ENCODE measurements around the gene CFAP61. TPM values are rescaled to one million over a fixed set of nuclear protein-coding genes. Genes with fewer than 3 reads are reported as not detected.
"Not testable (repeated sequence)": the region's sequence is repeated elsewhere in the genome, so short reads cannot be mapped to it uniquely, and the experiment has no call there.

The CFAP61 gene, protein sequence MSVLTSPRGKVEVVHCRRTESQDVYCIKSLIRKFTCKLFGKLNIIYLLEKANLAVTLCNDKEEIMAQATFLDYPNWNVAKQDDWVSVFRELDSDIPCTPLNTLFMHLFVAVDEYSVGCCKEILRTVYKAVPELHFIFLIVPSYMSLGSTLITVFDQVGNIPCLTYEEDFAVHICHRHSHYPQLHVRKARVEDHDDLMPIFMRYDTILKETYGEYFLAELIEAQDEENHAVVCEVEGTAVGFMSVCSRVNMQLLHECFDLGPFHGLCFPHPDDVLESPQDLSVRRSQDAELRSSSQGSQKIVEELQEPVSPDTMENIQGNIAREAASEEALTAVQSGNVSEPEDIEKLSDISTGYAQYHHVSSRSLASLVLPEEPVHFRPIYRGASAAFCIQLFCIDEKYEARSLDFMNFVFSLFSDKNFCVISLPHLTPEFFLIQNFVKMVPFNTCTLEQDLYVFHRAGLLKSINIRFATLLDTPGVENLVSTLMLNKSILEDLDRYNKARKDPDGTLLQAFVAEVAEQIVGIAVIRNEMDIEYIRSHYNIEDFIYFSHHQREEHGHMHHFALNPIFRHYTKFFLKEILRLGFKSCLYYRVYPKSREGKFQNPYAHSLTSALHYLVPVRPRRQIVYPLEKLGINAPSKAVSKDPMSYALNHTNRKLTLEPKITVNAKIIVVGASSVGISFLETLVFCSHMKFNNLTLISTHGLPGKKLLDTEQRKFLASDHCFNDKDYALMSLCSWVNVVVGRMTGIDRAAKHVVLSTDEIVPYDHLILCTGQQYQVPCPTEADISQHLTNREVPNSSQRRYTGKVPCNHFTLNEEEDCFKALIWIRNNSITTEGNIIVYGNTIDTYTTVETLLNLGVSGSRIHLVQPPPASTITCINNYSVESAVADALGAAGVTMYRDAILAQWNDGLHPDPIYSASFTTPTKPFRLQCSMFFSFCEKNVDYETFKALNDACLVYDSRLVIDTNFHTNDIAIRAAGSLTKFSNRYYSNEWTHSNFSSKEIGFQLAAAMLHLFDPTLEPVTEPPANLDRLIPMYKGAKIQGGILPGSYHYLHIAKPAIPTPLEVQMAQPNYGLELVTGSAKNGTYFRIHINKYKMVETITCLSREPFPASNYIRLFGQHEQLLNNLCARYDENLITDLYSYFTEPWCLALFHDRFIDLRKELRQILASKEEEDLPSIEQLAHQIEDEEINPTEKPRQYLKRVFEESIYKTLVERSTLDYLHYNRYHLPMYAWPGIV
- not detected for polyA plus RNA-seq (ENCODE audit: low read depth in 6 of 6)

DNA sequence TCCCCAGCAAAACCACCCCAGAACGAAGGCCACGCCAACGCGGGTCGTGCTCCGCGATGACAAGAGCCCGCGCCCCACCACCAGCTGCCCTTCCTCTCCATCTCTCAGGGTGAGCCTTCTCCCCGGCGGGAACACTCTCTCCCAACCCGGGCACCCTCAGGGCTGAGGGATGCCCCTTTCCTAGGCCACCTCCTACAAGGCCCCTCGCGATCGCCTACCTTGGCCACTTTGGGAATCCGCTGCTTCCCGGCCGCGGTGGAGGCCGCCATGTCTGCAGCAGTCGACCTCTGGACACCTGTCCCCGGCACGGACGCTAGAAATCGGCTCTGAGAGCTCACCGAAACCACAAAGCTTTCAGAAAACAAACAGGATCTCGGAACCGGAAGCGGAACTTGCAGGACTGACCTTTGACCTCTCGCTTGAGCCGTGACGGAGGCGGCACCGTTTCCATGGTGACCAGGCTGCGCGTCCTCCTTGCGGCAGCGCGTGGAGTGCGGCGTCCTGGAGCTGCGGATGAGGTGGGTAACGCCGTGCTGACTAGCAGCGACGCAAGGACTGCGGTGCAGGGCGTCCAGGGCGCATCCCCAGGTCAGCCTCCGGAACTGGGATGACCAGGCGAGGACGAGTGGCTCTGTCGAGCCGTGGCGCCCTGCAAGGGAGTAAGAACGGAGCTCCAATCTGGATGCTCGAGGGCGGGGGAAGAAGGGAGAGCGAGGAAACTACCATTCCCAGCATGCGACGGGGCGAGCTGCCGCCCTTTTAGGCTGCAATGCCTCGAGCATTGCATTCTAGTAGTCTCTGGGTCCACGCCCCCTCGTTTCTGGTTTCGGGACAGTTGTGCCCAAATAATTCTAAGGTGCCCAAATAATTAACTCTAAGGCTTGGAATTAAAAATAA is at the start of gene CFAP61, which contains the start of gene CRNKL1:
Gene CFAP61, plus strand, starts transcription at position 459 of the 897 bp plus-strand sequence. CDS start 4,122 bp downstream, outside the sequence.
Gene CRNKL1, minus strand, starts transcription at position 393 of the 897 bp plus-strand sequence. Its CDS starts 124 bp downstream, at position 269.
- Mint-ChIP-seq H3K9me3 (no peaks in the 10 kb centered on the region), H3K4me1 (peaks cover 13 to 19% (median 18%) of the 10 kb centered on the region in 3 donors), H3K27ac (peak within 1 kb of the TSS; percentile 93 to 99 (median 98)), H3K4me3 (peak within 1 kb of the TSS; percentile 92 to 100 (median 99)), H3K27me3 (no peaks in the 10 kb centered on the region), H3K36me3 (peaks cover 11 to 13% of the 10 kb centered on the region in 2 donors)
- peak; percentile 91 to 92 for ATAC-seq (ENCODE audit: low read depth in 2 of 2)
- DNase-seq = peak; percentile 96

DNA sequence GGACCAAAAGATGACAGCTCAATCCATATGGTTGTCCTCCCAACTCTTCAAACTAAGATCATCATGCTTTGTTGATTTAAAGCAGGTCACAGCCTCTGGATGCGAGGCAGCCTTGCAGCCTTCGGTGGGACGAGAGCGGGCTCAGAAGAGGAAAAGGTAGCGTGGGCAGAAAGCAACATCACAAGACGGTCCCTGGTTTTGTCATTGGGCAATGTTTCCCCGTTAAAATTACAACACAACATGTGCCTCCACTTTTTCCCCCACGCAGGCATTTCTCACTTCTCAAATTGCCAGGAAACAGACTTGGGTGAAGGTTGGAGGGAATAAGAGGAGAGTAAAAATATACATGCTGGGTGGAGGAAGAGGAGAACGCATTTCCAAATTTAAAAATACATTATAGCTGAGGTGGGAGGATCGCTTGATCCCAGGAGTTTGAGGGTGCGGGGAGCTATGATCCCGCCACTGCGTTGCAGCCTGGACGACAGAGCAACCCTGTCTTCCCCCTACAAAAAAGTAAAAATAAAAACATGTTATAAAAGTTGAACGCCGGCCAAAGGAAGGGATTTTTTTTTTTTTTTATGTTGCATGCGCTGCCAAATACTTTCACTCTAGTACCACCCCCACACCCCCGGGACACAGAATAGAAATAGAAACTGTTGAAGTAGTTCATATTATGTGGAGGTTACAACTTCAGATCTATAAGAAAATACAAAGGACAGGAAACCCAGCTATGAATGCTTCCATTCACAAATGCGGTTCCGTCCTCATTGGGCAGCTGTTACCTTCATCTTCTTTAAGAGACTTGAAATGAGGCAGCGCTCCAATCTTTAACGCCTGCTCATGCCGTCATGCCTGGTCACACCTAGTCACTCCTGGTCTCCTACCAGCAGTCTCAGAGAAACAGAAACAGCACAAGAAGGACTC is 49.0 kb upstream of the CFAP61 start:
- ATAC-seq (ENCODE audit: low read depth in 2 of 2) = peak; percentile 63 to 70
- Mint-ChIP-seq H3K4me1 (peaks cover 15 to 17% (median 17%) of the 10 kb centered on the region in 3 donors), H3K4me3 (peak overlapping the region; percentile 57 to 87 (median 74)), H3K27me3 (peaks cover 17 to 47% (median 30%) of the 10 kb centered on the region in 3 donors), H3K9me3 (no peaks in the 10 kb centered on the region), H3K36me3 (no peaks in the 10 kb centered on the region), H3K27ac (peak overlapping the region in 1 of 6 donors; percentile 28)
- DNase-seq = no peak

DNA sequence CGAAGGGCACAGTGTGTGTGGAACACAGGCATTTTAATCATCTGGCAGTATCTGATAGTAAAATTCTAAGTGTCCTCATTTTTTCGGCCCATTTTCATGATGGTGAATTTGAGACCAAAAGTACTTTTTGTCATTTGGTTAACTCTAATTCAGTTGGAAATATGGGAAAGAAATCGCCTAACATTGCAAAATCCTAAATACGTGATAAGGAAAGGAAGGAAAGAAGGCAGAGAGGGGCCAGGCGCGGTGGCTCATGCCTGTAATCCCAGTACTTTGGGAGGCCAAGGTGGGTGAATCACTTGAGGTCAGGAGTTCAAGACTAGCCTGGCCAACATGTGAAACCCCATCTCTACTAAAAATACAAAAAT is 48.4 kb upstream of the CFAP61 start:
- Mint-ChIP-seq H3K4me1 (peaks cover 13 to 17% (median 17%) of the 10 kb centered on the region in 3 donors), H3K4me3 (peak overlapping the region; percentile 57 to 87 (median 74)), H3K27me3 (peaks cover 17 to 50% (median 33%) of the 10 kb centered on the region in 3 donors)
- not testable (repeated sequence) for H3K36me3 Mint-ChIP-seq; H3K9me3 Mint-ChIP-seq; H3K27ac Mint-ChIP-seq; ATAC-seq (ENCODE audit: low read depth in 2 of 2); DNase-seq

DNA sequence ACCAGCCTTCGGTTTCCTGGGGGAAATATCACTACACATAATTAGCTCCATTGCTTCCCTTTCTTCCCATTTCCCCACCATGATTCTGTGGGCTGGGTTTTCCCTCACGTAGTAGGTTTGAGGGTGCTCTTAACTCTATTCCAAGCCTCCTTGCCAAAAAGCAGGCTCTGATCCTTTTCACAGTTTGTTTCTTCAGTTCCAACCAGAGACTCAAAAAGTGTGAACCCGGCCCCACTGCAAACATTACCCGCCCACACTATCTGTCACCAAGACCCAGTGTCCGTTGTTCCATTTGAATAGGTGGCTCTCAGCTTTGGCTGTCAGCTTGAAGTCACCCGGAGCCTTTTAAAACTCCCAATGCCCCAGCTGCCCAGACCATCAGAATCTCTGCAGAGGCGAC is 47.0 kb upstream of the CFAP61 start:
- no peak for DNase-seq
- Mint-ChIP-seq H3K4me1 (peaks cover 13 to 17% (median 17%) of the 10 kb centered on the region in 3 donors), H3K36me3 (no peaks in the 10 kb centered on the region), H3K9me3 (no peaks in the 10 kb centered on the region), H3K4me3 (peak overlapping the region in 2 of 8 donors; percentile 37 to 77), H3K27ac (no peak overlapping the region), H3K27me3 (peaks cover 21 to 55% (median 45%) of the 10 kb centered on the region in 3 donors)
- no peak for ATAC-seq (ENCODE audit: low read depth in 2 of 2)

DNA sequence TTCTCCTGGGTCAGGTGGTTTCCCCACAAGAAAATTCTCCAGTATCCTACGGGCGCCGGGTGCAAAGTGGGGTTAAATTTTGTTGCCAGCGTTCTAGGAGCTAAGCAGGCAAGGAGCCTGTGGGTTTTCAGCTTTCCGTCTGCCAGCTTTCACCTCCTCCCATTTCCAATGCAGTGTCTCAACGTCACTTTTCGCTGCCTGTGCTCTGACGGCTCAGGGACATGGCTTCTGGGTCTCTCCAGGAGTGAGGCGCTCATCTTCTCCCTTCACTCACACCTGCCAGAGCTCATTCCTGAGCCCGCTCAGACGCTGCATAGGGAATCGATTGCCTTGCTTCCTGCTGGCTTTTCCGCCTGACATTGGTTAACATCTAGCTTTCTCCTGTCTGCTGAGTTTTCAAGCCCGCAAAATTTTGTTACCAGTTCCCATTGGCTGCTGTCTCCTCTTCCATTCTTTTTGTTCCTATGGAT is 42.5 kb upstream of the CFAP61 start:
- Mint-ChIP-seq H3K9me3 (no peaks in the 10 kb centered on the region), H3K27me3 (peaks cover 13 to 36% (median 33%) of the 10 kb centered on the region in 3 donors), H3K4me1 (no peaks in the 10 kb centered on the region), H3K27ac (no peak overlapping the region), H3K4me3 (no peak overlapping the region), H3K36me3 (no peaks in the 10 kb centered on the region)
- ATAC-seq (ENCODE audit: low read depth in 2 of 2) (no peak), DNase-seq (no peak)

DNA sequence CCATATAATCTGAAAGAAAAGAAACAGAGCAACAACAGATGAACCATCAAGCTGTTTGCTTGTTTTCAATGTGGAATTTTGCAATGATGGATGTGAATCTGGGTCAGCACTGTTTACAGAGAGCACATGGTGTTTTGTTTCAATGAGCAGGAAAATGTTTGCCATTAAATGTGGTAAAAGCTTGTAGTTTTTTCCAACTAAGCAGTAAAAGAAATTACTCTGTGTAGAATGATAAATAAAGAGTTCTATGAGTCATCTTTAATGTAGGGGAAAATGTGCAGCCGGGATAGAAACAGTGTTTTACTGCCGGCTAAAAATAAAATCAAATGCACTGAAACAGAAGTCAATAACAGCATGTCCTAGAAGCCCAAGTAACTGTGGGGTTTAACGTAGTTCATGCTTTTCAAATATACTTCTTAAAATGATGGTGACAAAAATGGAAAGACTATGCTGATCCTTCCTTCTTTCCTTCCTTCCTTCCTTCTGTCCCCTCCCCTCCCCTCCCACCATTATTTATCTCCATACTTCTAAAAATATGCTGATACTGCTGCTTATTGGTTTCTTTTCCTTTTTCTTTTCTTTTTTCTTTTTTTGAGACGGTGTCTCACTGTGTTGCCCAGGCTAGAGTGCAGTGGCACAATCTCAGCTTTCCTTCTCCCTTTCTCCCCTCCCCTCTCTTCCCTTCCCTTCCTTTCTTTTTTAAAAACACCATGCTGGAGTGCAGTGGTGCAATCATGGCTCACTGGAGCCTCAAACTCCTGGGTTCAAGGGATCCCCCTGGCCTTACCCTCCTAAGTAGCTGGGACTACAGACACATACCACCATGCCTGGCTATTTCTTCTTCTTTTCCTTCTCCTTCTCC is 41.5 kb upstream of the CFAP61 start:
- no peak for ATAC-seq (ENCODE audit: low read depth in 2 of 2)
- no peak overlapping the region for H3K27ac Mint-ChIP-seq
- H3K4me1 Mint-ChIP-seq = no peaks in the 10 kb centered on the region
- H3K9me3 Mint-ChIP-seq = no peaks in the 10 kb centered on the region
- no peak overlapping the region for H3K4me3 Mint-ChIP-seq
- no peak for DNase-seq
- peaks cover 13 to 36% (median 27%) of the 10 kb centered on the region in 3 donors for H3K27me3 Mint-ChIP-seq
- H3K36me3 Mint-ChIP-seq = no peaks in the 10 kb centered on the region

DNA sequence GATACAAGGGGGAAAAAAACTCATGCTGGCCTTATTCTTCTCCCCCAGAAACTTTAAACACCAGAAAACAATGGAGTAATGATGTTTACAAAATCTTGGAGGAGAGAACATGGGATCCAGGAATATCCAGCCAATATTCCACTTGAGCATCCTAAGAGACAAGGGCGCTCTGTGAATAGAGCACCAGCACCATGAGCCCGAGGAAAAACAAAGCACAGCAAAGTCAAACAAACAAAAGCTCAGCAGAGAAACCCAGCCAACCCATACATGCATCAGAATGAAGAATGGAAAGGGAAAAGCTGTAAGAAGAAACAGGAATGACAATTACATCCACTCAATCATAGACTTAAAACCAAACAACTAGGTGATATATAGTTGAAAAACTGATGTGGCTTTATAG is 39.8 kb upstream of the CFAP61 start:
- DNase-seq = no peak
- Mint-ChIP-seq H3K9me3 (no peaks in the 10 kb centered on the region), H3K36me3 (no peaks in the 10 kb centered on the region), H3K4me1 (peaks cover 4 to 7% (median 6%) of the 10 kb centered on the region in 3 donors), H3K27ac (peak overlapping the region in 1 of 6 donors; percentile 57), H3K4me3 (peak overlapping the region in 1 of 8 donors; percentile 57), H3K27me3 (peaks cover 13 to 31% (median 22%) of the 10 kb centered on the region in 3 donors)
- no peak for ATAC-seq (ENCODE audit: low read depth in 2 of 2)

DNA sequence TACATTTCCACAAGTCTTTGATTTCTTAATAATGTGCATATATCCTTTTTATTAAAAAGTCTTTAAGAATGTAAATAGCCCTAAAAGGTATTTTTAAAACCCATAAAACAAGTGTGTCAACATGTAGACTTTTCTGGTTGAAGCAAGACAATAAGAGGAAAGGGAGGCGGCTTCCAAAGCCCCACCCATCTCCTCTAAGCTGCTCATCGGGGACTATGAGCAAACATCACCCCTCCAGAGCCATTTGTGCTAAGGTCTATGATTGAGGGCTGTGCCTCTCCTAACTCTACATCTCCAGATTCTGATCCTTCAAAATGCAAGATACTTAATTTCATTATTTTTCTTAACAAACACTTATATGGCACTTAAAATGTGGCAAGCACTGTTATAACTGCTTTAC is 37.7 kb upstream of the CFAP61 start:
- H3K27ac Mint-ChIP-seq = no peak overlapping the region
- DNase-seq (no peak), ATAC-seq (ENCODE audit: low read depth in 2 of 2) (no peak)

DNA sequence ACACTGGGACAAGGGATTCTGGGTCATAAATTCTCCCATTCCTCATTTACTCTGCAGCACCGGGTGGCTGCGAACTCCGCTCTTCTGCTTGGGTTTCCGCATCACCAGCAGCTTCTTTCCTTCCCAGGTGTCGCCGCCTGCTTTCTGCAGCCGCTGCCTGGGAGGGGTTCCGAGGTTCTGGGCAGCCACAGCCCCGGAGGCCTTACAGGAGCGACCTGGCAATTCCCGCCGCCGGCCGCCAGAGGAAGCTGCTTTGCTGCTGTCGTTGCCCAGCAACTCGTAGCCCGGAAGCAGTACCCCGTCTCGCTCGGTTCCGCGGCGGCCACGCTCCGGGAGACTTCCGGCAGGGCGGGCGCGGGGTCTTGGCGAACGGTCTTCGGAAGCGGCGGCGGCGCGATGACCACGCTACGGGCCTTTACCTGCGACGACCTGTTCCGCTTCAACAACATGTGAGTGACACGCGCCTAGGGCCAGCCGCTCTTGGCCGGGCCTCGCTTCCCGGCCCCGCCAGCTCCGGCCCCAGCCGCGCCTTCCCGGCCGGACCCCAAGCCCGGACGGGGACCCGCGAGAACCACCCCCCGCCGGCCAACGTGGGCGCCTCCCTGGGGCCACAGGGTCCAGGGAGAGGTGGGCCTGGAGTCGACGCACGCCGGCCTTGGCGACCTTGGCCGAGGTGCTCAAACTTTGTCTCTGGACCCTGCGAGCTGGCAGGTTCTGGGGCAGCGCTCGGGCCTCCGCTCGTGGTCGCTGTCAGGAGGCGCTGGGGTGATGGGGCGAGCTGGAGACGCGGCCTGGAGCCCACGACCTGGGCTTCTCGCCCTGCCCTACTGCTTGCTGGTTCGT is 35.1 kb upstream of the CFAP61 start, which contains the start of gene NAA20:
Gene NAA20, plus strand, starts transcription at position 362 of the 843 bp plus-strand sequence. Its CDS starts 35 bp downstream, at position 397.
- peak; percentile 97 to 98 for ATAC-seq (ENCODE audit: low read depth in 2 of 2)
- Mint-ChIP-seq H3K27me3 (peaks cover 0 to 4% (median 0%) of the 10 kb centered on the region in 3 donors), H3K9me3 (no peaks in the 10 kb centered on the region), H3K36me3 (no peaks in the 10 kb centered on the region), H3K4me1 (peaks cover 37 to 44% (median 38%) of the 10 kb centered on the region in 3 donors), H3K27ac (peak within 1 kb of the TSS; percentile 94 to 98 (median 96)), H3K4me3 (peak within 1 kb of the TSS; percentile 85 to 95 (median 92))
- peak; percentile 87 for DNase-seq

More for the DNA sequence above, 37.7 kb upstream of the CFAP61 start:
- Mint-ChIP-seq H3K36me3 (no peaks in the 10 kb centered on the region), H3K9me3 (no peaks in the 10 kb centered on the region), H3K27me3 (peaks cover 6 to 15% (median 8%) of the 10 kb centered on the region in 3 donors), H3K4me3 (peak overlapping the region in 2 of 8 donors; percentile 35 to 62), H3K4me1 (peaks cover 20 to 25% (median 22%) of the 10 kb centered on the region in 3 donors)

DNA sequence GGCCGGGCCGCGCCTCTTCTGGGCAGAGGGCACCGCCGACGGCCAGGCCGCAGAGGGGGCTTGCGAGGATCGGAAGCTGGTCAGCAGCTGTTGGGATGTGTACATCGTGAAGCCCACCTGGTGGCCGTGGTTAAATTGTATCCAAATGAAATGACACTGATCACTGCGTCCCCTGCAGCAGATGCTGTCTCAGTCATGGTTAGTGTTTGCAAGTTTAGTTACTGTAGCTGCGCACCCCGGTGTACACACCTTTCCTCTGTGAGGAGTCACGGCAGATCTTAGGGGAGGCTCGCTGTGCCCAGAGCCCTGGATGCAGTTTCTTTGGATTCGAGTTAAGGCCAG is 34.5 kb upstream of the CFAP61 start:
- H3K27ac Mint-ChIP-seq = peak overlapping the region; percentile 62 to 95 (median 88)
- H3K4me3 Mint-ChIP-seq = peak overlapping the region; percentile 85 to 95 (median 91)
- peaks cover 37 to 44% (median 38%) of the 10 kb centered on the region in 3 donors for H3K4me1 Mint-ChIP-seq
- no peaks in the 10 kb centered on the region for H3K27me3 Mint-ChIP-seq
- no peaks in the 10 kb centered on the region for H3K9me3 Mint-ChIP-seq
- DNase-seq (peak; percentile 9), ATAC-seq (ENCODE audit: low read depth in 2 of 2) (peak in 1 of 2 donors; percentile 15)
- H3K36me3 Mint-ChIP-seq = no peaks in the 10 kb centered on the region
